Ovary (tissue), 9 donors: ENCODE data around the gene WNT9A. TPM values are rescaled to one million over a fixed set of nuclear protein-coding genes. Genes with fewer than 3 reads are reported as not detected.
A peak's percentile ranks its signal among the peaks of the same experiment; 100 is the strongest.

Source experiments
- DNase-seq, 5 donors: peaks; one replicate each; pipeline ENCODE4 v3.0.0-alpha.2; 2019 to 2020
- H3K27ac ChIP-seq, 2 donors: fragments of 200-600 bp; one replicate each; pipeline versions ENCODE4 v1.5.1 to v1.8.0; 2019 to 2022
- H3K27me3 ChIP-seq: fragments of 200-600 bp; one replicate; pipeline ENCODE4 v1.8.0; 2022
- H3K36me3 ChIP-seq: fragments of 200-600 bp; sonication (generic); one replicate; pipeline ENCODE4 v1.5.1; 2019
- H3K4me1 ChIP-seq: one replicate; pipeline ENCODE4 v1.8.1; 2013; ENCODE audit warnings: mild to moderate bottlenecking, moderate library complexity; ENCODE audit not compliant: insufficient read depth
- H3K4me3 ChIP-seq: fragments of 200-600 bp; sonication (generic); one replicate; pipeline ENCODE4 v1.5.1; 2017
- H3K9me3 ChIP-seq, 2 donors: fragments of 200-600 bp in 1 of 2; sonication (generic) in 1 of 2; one replicate each; pipeline versions ENCODE4 v1.5.1 to v1.8.1; 2013 to 2019; ENCODE audit warnings: mild to moderate bottlenecking in 1 of 2, moderate library complexity in 1 of 2
- EP300 ChIP-seq: sonication (generic); formaldehyde crosslinking; IDR thresholded peaks from one replicate; pipeline ENCODE4 v1.6.1; 2017; ENCODE audit warnings: antibody characterized with exemption
- POLR2A ChIP-seq: fragments of 450-650 bp; IDR thresholded peaks from one replicate; pipeline ENCODE4 v1.6.1; 2017; ENCODE audit warnings: antibody characterized with exemption, mild to moderate bottlenecking, moderate library complexity
- WGBS, 3 donors: extraction: QIAGEN DNeasy Blood & Tissue Kit in 1 of 3; methylation state at CpG; one replicate each; pipeline versions ENCODE4 v1.1.5 to v1.1.7; 2013 to 2017; 5-methylcytosine and 5-hydroxymethylcytosine counted together
- intact Hi-C, 4 donors: fragments of 100-400 bp; cut with DNase I; formaldehyde crosslinking; loops; one replicate each; pipeline versions ENCODE4 v1.11.0 to v1.15.1; 2022 to 2023
- polyA plus RNA-seq, 2 donors: library from polyadenylated mRNA; stranded (reverse); fragments of 200-250 nt in 1 of 2; fragments of 350-450 nt in 1 of 2; fragmentation: Illumina TruSeq in 1 of 2; extraction: RNeasy Lipid Tissue Mini Kit (QIAGEN cat#74804) in 1 of 2; gene quantifications; one replicate each; pipeline ENCODE4 v1.2.3, GENCODE V29; 2013 to 2014
- total RNA-seq, 7 donors: library from RNA; depleted of rRNA in 2 of 7; stranded (reverse); fragments of >200 nt in 2 of 7; fragmentation: NEBNext Ultra II Directional in 3 of 7; extraction: Animal tissue kit (Norgen Biotek cat#: 25700) in 3 of 7; gene quantifications; one replicate each; pipeline versions ENCODE4 v1.1.0 to v1.2.4, GENCODE V29; 2016 to 2023
- TF ChIP-seq, protein P1 (sequence below), 3 donors: fragments of 450-650 bp in 2 of 3; fragments of 200-600 bp in 1 of 3; IDR thresholded peaks; one replicate each; pipeline versions ENCODE4 v1.5.1 to v1.8.0; 2016 to 2022; ENCODE audit warnings: antibody characterized with exemption in 3 of 3, mild to moderate bottlenecking in 1 of 3
- donor health status: DM: no; HTN: no; CAD: no; lungs with moderate emphysema.
- donor health status: DM: no; HTN: no; CAD: no.
- donor health status: Bipolar disorder and iron deficiency.
- donor health status: DM: yes; HTN: yes; CAD: no.
- donor health status: DM: no; HTN: no; CAD: no.
- donor health status: DM: yes; HTN: yes; CAD: no.

WNT9A gene
- total and polyA plus RNA-seq, 9 donors: 1.1 to 15.9 (median 9.8) TPM

DNA sequence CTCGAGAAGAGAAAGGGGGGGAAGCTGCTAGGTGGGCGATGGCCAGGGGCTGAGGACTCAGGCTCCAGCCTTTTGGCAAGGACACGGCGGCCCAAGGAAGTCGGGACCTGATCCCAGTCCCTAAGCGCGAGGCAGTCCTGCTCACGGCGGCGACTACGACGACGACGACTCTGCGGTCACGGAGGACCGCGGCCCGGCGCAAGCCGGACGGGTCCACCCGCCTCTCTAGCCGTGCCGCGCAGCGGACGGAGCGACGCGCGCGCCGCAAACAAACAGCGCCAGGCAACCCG lies 401 bp downstream of the WNT9A start:
- WGBS, 3 donors: 0 to 1% (median 1%) methylated on average over 36 of the region's 36 CpGs
- Histone ChIP-seq H3K27ac (peak overlapping the region; percentile 70 to 79), H3K9me3 (no peaks in the 10 kb centered on the region), H3K4me3 (peak overlapping the region; percentile 67), H3K4me1 (peaks cover 10% of the 10 kb centered on the region), H3K27me3 (no peaks in the 10 kb centered on the region), H3K36me3 (no peaks in the 10 kb centered on the region)
- intact Hi-C loops: loop anchor here (2.0 to 10.0 kb wide), 5 partner anchors 183 to 465 kb away; partner anchors contain the start of genes JMJD4 (in 2 of the 4) and SNAP47 (in 2 of the 4)
- peak in 1 of 5 donors; percentile 46 for DNase-seq
- TF ChIP-seq, protein P1, sequence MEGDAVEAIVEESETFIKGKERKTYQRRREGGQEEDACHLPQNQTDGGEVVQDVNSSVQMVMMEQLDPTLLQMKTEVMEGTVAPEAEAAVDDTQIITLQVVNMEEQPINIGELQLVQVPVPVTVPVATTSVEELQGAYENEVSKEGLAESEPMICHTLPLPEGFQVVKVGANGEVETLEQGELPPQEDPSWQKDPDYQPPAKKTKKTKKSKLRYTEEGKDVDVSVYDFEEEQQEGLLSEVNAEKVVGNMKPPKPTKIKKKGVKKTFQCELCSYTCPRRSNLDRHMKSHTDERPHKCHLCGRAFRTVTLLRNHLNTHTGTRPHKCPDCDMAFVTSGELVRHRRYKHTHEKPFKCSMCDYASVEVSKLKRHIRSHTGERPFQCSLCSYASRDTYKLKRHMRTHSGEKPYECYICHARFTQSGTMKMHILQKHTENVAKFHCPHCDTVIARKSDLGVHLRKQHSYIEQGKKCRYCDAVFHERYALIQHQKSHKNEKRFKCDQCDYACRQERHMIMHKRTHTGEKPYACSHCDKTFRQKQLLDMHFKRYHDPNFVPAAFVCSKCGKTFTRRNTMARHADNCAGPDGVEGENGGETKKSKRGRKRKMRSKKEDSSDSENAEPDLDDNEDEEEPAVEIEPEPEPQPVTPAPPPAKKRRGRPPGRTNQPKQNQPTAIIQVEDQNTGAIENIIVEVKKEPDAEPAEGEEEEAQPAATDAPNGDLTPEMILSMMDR (IDR thresholded peaks at IDR 0.05): no peak
- no peak for TF ChIP-seq EP300
- TF ChIP-seq POLR2A: no peak

DNA sequence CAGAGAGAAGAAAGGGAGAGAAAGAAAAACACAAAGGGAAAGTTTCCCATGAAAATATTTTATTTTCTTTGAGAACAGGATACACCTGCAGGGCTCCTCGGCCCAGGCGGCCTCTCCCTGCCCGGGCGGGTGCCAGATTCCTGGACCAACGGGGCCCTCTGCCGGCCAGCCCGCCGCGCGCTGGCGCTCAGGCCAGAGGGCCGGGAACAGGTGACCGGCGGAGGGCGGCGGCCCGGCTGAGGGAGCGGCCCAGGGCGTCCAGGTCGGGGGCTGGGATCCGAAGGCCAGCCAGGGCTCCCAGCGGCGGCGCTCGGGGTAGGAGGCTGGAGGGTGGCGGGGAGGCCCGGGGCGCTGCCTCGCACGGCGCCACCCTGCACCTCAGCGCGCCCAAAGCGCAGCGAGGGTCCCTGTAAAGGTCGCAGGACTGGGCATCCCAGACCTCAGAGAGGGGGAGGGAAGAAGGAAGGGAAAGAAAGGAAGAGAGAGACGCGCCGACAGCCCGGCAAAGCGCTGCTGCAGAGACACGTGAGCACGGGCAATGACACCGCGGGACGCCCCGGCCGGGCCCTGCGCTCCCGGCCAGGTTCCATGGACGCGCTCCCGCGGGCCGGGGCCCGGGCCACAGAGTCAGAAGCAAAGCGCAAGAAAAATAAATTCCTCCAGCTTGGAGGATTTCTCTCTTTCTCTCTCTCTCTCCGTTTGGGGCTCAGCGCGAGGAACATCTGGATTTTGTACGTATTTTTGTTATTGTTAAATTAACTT lies 927 bp downstream of the WNT9A start:
- Histone ChIP-seq H3K27me3 (no peaks in the 10 kb centered on the region), H3K36me3 (no peaks in the 10 kb centered on the region), H3K4me3 (peak overlapping the region; percentile 67), H3K4me1 (peaks cover 10% of the 10 kb centered on the region), H3K27ac (peak overlapping the region; percentile 70 to 79), H3K9me3 (no peaks in the 10 kb centered on the region)
- TF ChIP-seq, protein P1 (IDR thresholded peaks at IDR 0.05): peak; percentile 71 to 84 (median 83)
- TF ChIP-seq EP300: no peak
- peak; percentile 77 to 89 (median 83) for DNase-seq
- WGBS, 3 donors: 1% methylated on average over 61 of the region's 61 CpGs
- intact Hi-C loops: loop anchor here (2.0 to 10.0 kb wide), 5 partner anchors 182 to 465 kb away; partner anchors contain the start of genes JMJD4 (in 2 of the 4) and SNAP47 (in 2 of the 4)

DNA sequence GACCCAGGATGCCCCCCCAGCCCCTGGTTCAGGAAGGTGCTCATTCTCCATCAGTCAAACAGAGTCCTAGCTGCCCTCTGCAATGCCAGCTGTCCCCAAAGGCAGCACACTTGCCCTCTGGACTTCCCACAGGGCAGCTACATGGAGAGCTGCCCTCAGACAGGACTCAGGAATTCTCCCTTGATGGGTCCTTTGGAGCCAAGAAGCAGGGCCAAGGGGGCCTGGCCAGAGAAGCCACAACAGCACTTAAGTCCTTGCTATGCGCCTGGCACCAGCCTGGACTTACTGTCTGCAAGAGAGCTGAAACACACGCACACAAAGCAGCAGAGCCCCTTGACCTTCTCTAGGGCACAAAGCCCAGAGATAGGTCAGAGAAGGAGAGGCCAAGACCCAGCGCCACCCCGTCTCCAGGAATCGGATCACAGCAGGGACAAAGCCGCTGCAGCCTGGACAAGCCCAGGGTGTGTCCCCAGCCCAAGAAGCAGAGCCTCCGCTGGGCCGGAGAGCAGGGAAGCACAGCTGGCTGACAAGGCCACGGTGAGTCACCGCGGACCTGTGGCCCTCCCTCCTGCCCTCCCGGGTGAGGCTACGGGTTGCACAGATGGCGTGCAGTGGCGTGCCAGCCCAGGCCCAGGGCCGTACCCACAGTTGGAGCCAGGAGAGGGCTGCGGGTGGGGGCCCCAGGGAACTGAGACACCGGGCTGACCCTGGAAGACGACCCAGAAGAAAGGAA lies 1.7 kb downstream of the WNT9A start:
- Histone ChIP-seq H3K36me3 (no peaks in the 10 kb centered on the region), H3K27me3 (no peaks in the 10 kb centered on the region), H3K4me3 (peak overlapping the region; percentile 67), H3K4me1 (peaks cover 10% of the 10 kb centered on the region), H3K9me3 (no peaks in the 10 kb centered on the region), H3K27ac (peak overlapping the region; percentile 34 to 70)
- intact Hi-C loops: loop anchor here (2.0 to 10.0 kb wide), 5 partner anchors 181 to 464 kb away; partner anchors contain the start of genes JMJD4 (in 2 of the 4) and SNAP47 (in 2 of the 4)
- peak; percentile 72 to 82 (median 77) for DNase-seq
- TF ChIP-seq, protein P1 (IDR thresholded peaks at IDR 0.05): no peak
- TF ChIP-seq POLR2A (no peak), EP300 (no peak)
- 10 to 12% (median 11%) methylated on average over 19 of the region's 19 CpGs for WGBS, 3 donors
